Central memory CD8-positive, alpha-beta T cell (primary cell): ENCODE results near the gene TUT4.
A peak's percentile ranks its signal among the peaks of the same experiment; 100 is the strongest.

Source experiments
- ATAC-seq: fragments of 150-1000 bp; cut with Tn5 transposase; replicated peaks from 2 replicates; pipeline ENCODE4 v1.10.0; 2022; ENCODE audit warnings: mild to moderate bottlenecking, moderate FRiP score, moderate number of reproducible peaks; ENCODE audit not compliant: poor library complexity, severe bottlenecking; ENCODE audit errors: extremely low read depth
- DNase-seq, 2 donors: peaks; one replicate each; pipeline ENCODE4 v3.0.0; 2021; ENCODE audit warnings: low spot score in 2 of 2
- H3K27ac Mint-ChIP-seq: one replicate; pipeline ENCODE4 v1.8.0; 2022; ENCODE audit warnings: low read depth, mild to moderate bottlenecking, moderate library complexity, mixed read lengths
- H3K27me3 Mint-ChIP-seq: one replicate; pipeline ENCODE4 v1.8.0; 2022; ENCODE audit warnings: mixed read lengths
- H3K36me3 Mint-ChIP-seq: one replicate; pipeline ENCODE4 v1.8.0; 2022; ENCODE audit warnings: mild to moderate bottlenecking, moderate library complexity, mixed read lengths; ENCODE audit not compliant: insufficient read depth
- H3K4me1 Mint-ChIP-seq: one replicate; pipeline ENCODE4 v1.8.0; 2022; ENCODE audit warnings: mixed read lengths
- H3K4me3 Mint-ChIP-seq: one replicate; pipeline ENCODE4 v1.8.0; 2022; ENCODE audit warnings: mild to moderate bottlenecking, moderate library complexity, mixed read lengths
- H3K9me3 Mint-ChIP-seq: one replicate; pipeline ENCODE4 v1.8.0; 2022; ENCODE audit warnings: mixed read lengths

Gene TUT4

GRCh38 chr1:52426371-52426770 lies 126.5 kb downstream of the TUT4 start:
- H3K27ac Mint-ChIP-seq, result peak overlapping the region; percentile 99

GRCh38 chr1:52424813-52425212 lies 128.1 kb downstream of the TUT4 start:
- Mint-ChIP-seq H3K4me3 (peak overlapping the region; percentile 53), H3K36me3 (peaks cover 21% of the 10 kb centered on the region), H3K27ac (peak overlapping the region; percentile 99), H3K27me3 (no peaks in the 10 kb centered on the region), H3K4me1 (peaks cover 30% of the 10 kb centered on the region), H3K9me3 (no peaks in the 10 kb centered on the region)
- no peak for ATAC-seq
- no peak for DNase-seq

More at GRCh38 chr1:52426371-52426770, 126.5 kb downstream of the TUT4 start:
- H3K4me3 Mint-ChIP-seq, result no peak overlapping the region
- peaks cover 30% of the 10 kb centered on the region for H3K4me1 Mint-ChIP-seq
- DNase-seq (no peak), ATAC-seq (no peak)
- peaks cover 28% of the 10 kb centered on the region for H3K36me3 Mint-ChIP-seq
- no peaks in the 10 kb centered on the region for H3K9me3 Mint-ChIP-seq
- H3K27me3 Mint-ChIP-seq, result no peaks in the 10 kb centered on the region

DNA sequence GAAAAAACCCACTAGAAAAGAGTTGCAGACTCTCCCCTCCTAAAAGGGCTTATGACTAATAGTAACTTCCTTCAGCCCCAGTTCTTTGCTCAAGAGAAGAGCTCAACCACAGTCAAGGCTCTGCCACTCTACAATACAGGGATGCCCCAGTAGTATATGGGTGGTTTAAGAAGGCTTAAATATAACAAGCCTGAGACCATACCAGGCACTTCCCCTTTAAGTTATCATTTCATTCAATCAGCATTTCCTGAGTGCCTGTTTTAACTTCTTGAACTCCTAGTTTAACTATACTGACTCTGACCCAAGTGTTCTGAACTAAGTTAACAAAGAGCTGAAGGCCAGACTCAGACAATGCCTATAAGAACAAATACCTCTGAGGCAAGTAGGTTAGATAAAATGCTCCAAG lies 128.7 kb downstream of the TUT4 start:
- DNase-seq, result peak in 1 of 2 donors; percentile 39
- Mint-ChIP-seq H3K27ac (peak overlapping the region; percentile 99), H3K27me3 (no peaks in the 10 kb centered on the region), H3K36me3 (peaks cover 23% of the 10 kb centered on the region), H3K9me3 (no peaks in the 10 kb centered on the region), H3K4me3 (peak overlapping the region; percentile 53), H3K4me1 (peaks cover 35% of the 10 kb centered on the region)
- peak; percentile 95 for ATAC-seq

GRCh38 chr1:52423771-52424170 lies 129.1 kb downstream of the TUT4 start:
- DNase-seq, result peak; percentile 46 to 78
- peaks cover 19% of the 10 kb centered on the region for H3K36me3 Mint-ChIP-seq

DNA sequence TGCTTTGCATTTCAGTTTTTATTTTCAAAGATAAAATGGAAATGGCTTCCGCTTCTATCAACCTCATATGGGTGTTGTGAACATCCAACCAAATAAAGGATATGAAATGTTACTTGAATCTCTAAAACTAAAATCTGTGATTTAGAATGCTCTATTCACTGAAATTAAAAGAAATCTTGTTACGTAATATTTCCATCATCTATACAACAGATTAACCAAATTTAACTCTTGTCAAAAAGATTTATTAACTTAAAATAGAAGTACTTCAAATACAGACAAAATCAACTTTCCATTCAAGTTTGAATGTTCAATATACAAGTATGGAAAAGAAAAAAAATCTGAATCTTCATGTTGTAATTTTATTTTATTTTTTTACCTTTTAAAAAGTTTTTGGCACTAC lies 129.8 kb downstream of the TUT4 start:
- no peaks in the 10 kb centered on the region for H3K27me3 Mint-ChIP-seq
- ATAC-seq, result no peak
- peak overlapping the region; percentile 47 for H3K27ac Mint-ChIP-seq
- DNase-seq, result no peak
- peaks cover 36% of the 10 kb centered on the region for H3K4me1 Mint-ChIP-seq
- H3K4me3 Mint-ChIP-seq, result no peak overlapping the region
- H3K36me3 Mint-ChIP-seq, result peaks cover 22% of the 10 kb centered on the region
- H3K9me3 Mint-ChIP-seq, result no peaks in the 10 kb centered on the region

More at GRCh38 chr1:52423771-52424170, 129.1 kb downstream of the TUT4 start:
- Mint-ChIP-seq H3K4me1 (peaks cover 36% of the 10 kb centered on the region), H3K4me3 (peak overlapping the region; percentile 53), H3K27me3 (no peaks in the 10 kb centered on the region), H3K9me3 (no peaks in the 10 kb centered on the region), H3K27ac (peak overlapping the region; percentile 99)
- peak; percentile 93 for ATAC-seq

DNA sequence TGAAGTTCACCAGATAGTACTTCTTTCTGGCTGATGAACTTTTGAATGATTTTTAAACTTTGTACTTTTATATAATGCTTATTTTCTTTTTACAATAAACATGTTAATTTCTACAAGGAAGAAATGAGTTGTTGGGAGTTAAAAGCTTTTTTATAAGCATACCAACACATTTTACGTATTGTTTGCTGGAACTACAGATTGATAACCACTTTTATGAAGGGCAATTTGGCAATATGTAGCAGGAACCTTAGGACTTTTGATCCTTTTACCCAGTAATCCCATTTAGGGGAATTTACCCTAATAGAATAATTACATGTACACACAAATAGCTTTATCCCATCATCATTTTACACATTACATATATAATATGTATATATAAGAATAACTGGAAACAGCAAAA lies 132.2 kb downstream of the TUT4 start:
- Mint-ChIP-seq H3K9me3 (no peaks in the 10 kb centered on the region), H3K4me1 (peaks cover 34% of the 10 kb centered on the region), H3K27me3 (no peaks in the 10 kb centered on the region), H3K36me3 (peaks cover 40% of the 10 kb centered on the region), H3K27ac (no peak overlapping the region), H3K4me3 (no peak overlapping the region)
- no peak for DNase-seq
- ATAC-seq, result no peak

- peaks cover 18% of the 10 kb centered on the region for H3K4me1 Mint-ChIP-seq
- no peak overlapping the region for H3K4me3 Mint-ChIP-seq
- ATAC-seq (no peak), DNase-seq (no peak)
- H3K27me3 Mint-ChIP-seq, result no peaks in the 10 kb centered on the region
- no peaks in the 10 kb centered on the region for H3K9me3 Mint-ChIP-seq
- peak overlapping the region; percentile 23 for H3K27ac Mint-ChIP-seq
- peaks cover 68% of the 10 kb centered on the region for H3K36me3 Mint-ChIP-seq
Observed at GRCh38 chr1:52416811-52417210, 136.1 kb downstream of the TUT4 start.

- Mint-ChIP-seq H3K4me1 (peaks cover 18% of the 10 kb centered on the region), H3K4me3 (no peak overlapping the region), H3K27me3 (no peaks in the 10 kb centered on the region), H3K27ac (no peak overlapping the region), H3K36me3 (peaks cover 82% of the 10 kb centered on the region), H3K9me3 (no peaks in the 10 kb centered on the region)
- ATAC-seq (no peak), DNase-seq (no peak)
Observed at GRCh38 chr1:52414942-52415341, 137.9 kb downstream of the TUT4 start.

GRCh38 chr1:52413410-52413989 lies 139.4 kb downstream of the TUT4 start:
- Mint-ChIP-seq H3K4me3 (no peak overlapping the region), H3K4me1 (peaks cover 19% of the 10 kb centered on the region), H3K9me3 (no peaks in the 10 kb centered on the region), H3K27me3 (no peaks in the 10 kb centered on the region), H3K36me3 (peaks cover 84% of the 10 kb centered on the region), H3K27ac (no peak overlapping the region)
- DNase-seq (no peak), ATAC-seq (no peak)

DNA sequence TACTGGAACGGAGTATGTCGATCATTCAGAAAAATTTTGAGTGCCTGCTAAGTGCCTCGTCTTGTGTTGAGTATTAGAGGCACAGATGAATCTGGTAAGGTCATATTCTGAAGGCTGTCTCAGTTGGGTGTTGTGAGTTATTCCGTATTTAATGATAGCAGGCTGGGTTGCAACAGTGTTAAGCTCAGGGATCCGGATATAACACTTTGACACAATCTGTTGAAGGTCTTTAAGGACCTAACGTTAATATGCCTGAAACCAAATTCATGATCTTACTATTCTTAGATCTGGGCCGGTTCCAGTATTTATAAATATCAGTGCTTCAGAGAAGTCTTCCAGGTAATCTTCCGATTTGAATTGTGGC lies 147.9 kb downstream of the TUT4 start:
- DNase-seq (no peak), ATAC-seq (peak; percentile 2)
- Mint-ChIP-seq H3K36me3 (peaks cover 30% of the 10 kb centered on the region), H3K9me3 (no peaks in the 10 kb centered on the region), H3K4me1 (peaks cover 31% of the 10 kb centered on the region), H3K27me3 (no peaks in the 10 kb centered on the region), H3K27ac (peak overlapping the region; percentile 98), H3K4me3 (peak overlapping the region; percentile 100)

GRCh38 chr1:52404116-52404974 lies 148.5 kb downstream of the TUT4 start, which contains the start of the genes ORC1 and PRPF38A:
ORC1 (minus strand) TSS chr1:52404423; CDS start chr1:52402223, 2,200 bp downstream.
PRPF38A (plus strand) TSS chr1:52404602; CDS start chr1:52404750, 148 bp downstream.
- Mint-ChIP-seq H3K27me3 (no peaks in the 10 kb centered on the region), H3K4me1 (peaks cover 31% of the 10 kb centered on the region), H3K36me3 (peaks cover 29% of the 10 kb centered on the region), H3K4me3 (peak within 1 kb of the TSS; percentile 100), H3K27ac (peak within 1 kb of the TSS; percentile 98), H3K9me3 (no peaks in the 10 kb centered on the region)
- DNase-seq (peak; percentile 94 to 96), ATAC-seq (peak; percentile 92)

GRCh38 chr1:52403566-52404115 lies 149.3 kb downstream of the TUT4 start:
- DNase-seq, result peak; percentile 31 to 53
- Mint-ChIP-seq H3K4me3 (peak overlapping the region; percentile 100), H3K4me1 (peaks cover 25% of the 10 kb centered on the region), H3K27ac (peak overlapping the region; percentile 98), H3K27me3 (no peaks in the 10 kb centered on the region), H3K36me3 (peaks cover 22% of the 10 kb centered on the region), H3K9me3 (no peaks in the 10 kb centered on the region)
- ATAC-seq, result peak; percentile 77
